Activated CD8-positive, alpha-beta memory T cell treated with anti-CD3 and anti-CD28 coated beads for 48 hours (primary cell): ENCODE results near the gene CAPZA1.

Source experiments
- DNase-seq, 3 experiments: peaks; one replicate each; pipeline ENCODE4 v3.0.0-alpha.2; 2020; ENCODE audit warnings: low read depth in 2 of 3, low spot score in 2 of 3

The CAPZA1 gene

DNA sequence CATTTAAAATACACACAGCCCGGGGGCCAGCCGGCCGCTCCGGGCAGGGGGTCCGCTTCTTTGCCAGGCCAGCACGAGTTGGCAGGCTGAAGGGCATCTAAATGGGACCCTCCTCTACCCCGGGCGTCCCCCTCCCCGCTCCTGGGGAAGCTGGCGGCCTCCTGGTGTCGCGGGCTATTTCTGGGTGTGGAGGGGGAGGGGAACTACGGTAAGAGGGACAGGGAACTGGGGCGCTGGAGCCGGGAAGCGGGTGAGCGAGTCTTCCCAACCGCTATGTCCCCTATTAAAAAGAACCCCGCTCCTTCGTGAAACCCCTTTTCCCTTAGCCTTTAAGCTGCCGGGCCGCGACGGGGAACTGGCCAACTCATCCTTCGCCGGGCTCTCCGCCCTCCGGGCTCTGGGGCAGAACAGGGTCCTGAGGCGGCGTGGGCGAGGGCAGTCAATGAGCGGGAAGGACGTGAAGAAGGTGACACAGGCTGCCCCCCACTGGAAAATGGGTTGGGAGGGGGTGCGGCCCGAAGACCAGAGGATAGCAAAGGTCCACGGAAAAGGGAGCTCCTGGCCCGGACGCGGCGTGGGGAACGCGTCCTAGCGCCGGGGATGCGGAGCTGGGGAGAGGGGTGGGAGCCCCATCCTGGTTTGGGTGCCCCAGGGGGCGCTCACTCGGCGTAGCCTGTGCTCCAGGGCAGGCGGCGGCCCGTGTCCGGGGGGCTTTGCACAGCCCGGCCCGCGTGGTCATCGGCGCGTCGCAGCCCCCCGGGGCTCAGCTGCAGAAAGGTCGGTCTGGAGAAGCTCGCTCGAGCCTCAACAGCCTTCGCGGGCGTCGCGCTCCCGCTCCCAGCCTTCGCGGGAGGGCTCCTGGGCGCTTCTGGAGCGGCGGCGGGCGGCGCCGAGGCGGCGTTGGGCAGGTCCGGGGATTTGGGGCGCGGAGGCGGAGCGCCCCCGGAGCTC, 95.0 kb downstream of the CAPZA1 start:
- DNase-seq: peak in 1 of 3 experiments; percentile 24

DNA sequence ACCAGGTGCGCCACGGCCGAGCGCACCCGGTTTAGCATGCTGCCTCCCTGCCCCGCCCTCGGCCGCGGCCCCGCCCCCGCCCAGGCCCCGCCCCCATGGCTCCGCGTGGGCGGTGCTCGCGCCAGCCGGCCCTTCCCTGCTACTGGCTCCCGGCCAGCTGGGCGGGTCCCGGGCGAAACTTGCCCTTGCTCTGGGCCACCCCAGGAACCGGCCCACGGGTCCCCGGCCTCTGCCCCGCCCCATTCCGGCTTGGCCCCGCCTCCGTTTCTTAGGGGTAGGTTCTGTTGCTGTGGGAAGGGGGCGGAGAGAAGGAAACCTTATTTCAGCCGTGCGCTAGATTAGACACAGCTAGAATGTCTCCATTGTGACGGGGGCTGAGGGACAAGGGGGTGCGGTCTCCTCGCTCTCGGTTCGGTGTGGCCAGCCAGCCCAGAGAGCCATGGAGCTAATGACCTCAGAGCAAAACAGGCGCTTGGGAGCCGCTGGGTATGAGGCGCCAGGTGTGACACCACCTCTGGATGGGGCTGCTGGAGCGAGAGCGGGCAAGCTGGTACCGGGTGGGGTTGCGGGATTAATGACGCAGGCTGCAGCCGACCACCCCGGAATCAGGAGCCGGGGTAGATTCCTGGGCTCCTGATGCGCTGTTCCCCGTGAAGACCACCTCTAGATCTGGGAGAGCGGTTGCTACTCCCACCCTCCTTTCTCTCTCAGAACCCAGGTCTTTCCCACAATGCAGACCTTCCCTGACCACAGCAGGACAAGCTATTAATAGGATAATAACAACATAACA, 95.8 kb downstream of the CAPZA1 start, which contains the start of gene PPM1J:
Gene PPM1J, minus strand, starts transcription at position 69 of the 790 bp plus-strand sequence. Its CDS starts 31 bp downstream, at position 38.
- DNase-seq: peak; percentile 90 to 94 (median 93)

DNA sequence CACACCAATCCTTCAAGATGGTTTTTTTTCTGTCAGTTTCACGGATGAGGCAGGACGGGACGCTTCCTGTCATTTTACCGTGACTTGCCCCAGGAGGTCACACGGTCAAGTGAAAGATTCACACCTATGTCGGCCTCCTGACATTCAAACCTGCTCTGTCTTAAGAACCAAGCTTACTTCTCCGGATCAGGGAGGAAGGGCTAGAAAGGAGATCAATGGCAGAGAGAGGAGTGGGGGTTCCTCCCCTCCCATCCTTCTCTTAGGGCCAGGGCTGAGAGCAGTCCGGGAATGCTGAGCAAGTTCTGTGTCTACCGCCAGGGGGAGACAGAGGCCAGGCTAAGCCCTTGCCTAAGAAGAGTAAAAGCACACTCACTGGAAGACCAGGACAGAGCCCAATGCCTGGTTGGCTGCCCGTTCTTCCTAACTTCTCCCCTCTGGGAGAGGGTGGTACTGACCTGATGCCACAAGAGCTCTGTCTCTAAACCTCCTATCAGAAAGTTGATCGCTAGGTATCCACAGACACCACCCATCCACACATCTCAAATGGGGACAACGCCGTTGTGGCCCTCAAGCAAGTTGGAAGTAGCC, 96.6 kb downstream of the CAPZA1 start:
- peak in 2 of 3 experiments; percentile 58 to 70 for DNase-seq

DNA sequence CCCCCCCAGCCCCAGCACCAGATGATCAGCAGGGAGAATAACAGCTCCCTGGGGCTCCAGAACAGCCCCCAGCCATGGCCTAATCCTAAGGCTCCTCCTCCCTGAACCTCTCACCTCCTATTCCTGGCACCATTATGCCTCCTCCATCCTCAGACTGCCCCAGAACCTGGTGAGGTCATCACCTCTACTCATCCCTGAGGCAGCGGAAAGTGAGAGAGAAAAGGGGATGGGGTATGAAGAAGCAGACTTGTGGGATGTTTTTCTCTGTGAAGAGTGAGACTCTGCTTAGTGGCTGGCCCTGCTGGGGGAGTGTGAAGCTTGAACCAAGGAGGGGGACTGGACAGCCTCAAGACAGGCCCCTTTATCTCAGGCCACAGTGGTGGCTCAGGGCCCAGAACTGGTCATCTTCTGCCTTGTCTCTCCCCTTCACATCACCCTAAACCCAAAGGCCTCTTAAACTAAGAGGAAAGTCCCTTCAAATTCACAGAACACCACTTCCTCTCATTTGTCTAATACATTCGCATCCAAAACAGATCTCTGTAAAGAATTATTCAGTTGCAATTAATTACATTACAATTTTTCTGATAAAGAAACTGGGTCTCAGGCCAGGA, 97.7 kb downstream of the CAPZA1 start:
- DNase-seq: no peak

DNA sequence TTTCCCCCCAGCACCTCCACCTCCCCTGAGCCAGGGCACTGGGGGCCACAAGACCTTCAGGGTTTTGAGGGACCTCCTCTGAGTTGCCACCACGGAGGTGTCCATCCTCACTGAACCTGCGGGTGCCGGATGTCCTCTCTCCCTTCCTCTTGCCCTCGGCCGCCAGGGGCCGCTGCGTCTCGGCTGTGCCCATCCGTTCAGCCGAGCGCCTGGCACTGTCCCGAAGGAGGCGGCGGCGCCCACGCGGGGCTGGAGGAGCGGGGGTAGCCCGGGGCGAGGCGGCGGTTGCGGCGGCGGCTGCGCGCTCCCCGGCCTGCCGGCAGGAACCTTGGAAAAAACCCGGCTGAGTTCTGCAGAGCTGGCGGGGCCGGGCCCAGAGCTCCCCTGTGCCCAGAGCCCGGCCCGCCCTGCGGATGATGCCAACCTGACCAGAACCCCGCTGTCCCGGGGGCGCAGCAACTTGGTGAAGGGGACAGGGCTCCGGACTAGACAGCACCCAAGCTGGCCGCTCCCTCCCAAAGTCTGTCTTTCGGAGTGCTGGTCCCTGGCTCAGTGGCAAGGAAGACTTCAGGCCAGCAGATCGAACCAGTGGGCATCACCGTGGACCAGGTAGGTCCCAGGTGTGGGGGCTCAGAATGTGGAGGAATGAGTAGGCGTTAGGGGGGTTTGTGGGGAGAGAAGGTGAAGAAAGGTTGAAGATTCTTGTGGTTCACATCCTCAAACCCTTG, 99.2 kb downstream of the CAPZA1 start:
- DNase-seq: peak in 2 of 3 experiments; percentile 55 to 59

- DNase-seq: no peak
Observed at GRCh38 chr1:112719706-112720105, 100.1 kb downstream of the CAPZA1 start.

- no peak for DNase-seq
Observed at GRCh38 chr1:112720800-112721199, 101.2 kb downstream of the CAPZA1 start.
